SU-DHL-6 (cell line): Measurements from ENCODE around the gene SNX11.

Experiments used
- EZH2phosphoT487 ChIP-seq: fragments of 200-600 bp; sonication (generic), shearing (Covaris generic); conservative IDR thresholded peaks from 2 replicates; pipeline ENCODE4 v1.6.1; 2018; ENCODE audit warnings: mild to moderate bottlenecking, antibody characterized with exemption, low read length, moderate library complexity, mixed read lengths
- TF ChIP-seq, protein P1 (sequence below): fragments of 200-600 bp; sonication (generic); IDR thresholded peaks from one replicate; pipeline ENCODE4 v1.5.1; 2017; ENCODE audit warnings: antibody characterized with exemption, mild to moderate bottlenecking, low read length, moderate library complexity; ENCODE audit not compliant: insufficient read depth, poor library complexity, severe bottlenecking

DNA sequence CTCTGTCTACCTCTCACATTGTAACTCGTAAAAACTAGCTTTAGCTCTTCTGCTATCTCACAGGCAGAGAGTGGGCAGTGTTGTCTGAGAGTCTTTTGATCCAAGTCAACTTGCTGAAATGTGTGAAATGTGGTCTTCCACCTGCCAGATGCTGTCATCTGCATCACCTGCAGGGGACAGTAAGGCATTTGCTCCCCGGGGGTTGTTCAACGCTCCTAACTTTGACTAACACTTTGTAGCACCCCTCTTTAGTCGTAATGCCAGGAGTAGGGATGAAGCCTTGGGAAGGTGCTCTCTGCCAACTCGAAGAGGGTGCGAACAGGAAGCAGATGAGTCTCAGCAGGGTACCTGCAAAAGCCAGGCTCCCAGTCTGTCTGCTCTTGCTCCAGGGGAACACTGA lies 36.1 kb downstream of the SNX11 start:
- TF ChIP-seq, protein P1, sequence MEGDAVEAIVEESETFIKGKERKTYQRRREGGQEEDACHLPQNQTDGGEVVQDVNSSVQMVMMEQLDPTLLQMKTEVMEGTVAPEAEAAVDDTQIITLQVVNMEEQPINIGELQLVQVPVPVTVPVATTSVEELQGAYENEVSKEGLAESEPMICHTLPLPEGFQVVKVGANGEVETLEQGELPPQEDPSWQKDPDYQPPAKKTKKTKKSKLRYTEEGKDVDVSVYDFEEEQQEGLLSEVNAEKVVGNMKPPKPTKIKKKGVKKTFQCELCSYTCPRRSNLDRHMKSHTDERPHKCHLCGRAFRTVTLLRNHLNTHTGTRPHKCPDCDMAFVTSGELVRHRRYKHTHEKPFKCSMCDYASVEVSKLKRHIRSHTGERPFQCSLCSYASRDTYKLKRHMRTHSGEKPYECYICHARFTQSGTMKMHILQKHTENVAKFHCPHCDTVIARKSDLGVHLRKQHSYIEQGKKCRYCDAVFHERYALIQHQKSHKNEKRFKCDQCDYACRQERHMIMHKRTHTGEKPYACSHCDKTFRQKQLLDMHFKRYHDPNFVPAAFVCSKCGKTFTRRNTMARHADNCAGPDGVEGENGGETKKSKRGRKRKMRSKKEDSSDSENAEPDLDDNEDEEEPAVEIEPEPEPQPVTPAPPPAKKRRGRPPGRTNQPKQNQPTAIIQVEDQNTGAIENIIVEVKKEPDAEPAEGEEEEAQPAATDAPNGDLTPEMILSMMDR, result no peak
- no peak for TF ChIP-seq EZH2phosphoT487
